ENCODE data around the gene MUSTN1.

MUSTN1 gene

GRCh38 chr3:52833202-52833601 is 1.6 kb downstream of the MUSTN1 start:
- no peak for DNase-seq (ENCODE audit: low read depth)

- DNase-seq (ENCODE audit: low read depth): peak; percentile 50
Measured at GRCh38 chr3:52831500-52832301, 3.1 kb downstream of the MUSTN1 start.

- DNase-seq (ENCODE audit: low read depth): no peak
Measured at GRCh38 chr3:52830535-52831258, 4.1 kb downstream of the MUSTN1 start, which contains the start of gene ITIH4. TSS of gene ITIH4 (minus strand) at chr3:52830672. CDS start at chr3:52830642, 30 bp downstream.

- DNase-seq (ENCODE audit: low read depth): no peak
Measured at GRCh38 chr3:52829906-52830463, 4.8 kb downstream of the MUSTN1 start.

GRCh38 chr3:52829482-52829881 is 5.3 kb downstream of the MUSTN1 start:
- no peak for DNase-seq (ENCODE audit: low read depth)

- DNase-seq (ENCODE audit: low read depth): no peak
Measured at GRCh38 chr3:52827866-52828376, 6.9 kb downstream of the MUSTN1 start.

GRCh38 chr3:52827441-52827840 is 7.4 kb downstream of the MUSTN1 start:
- no peak for DNase-seq (ENCODE audit: low read depth)

GRCh38 chr3:52824037-52824436 is 10.8 kb downstream of the MUSTN1 start:
- DNase-seq (ENCODE audit: low read depth): no peak

GRCh38 chr3:52822363-52822762 is 12.5 kb downstream of the MUSTN1 start:
- no peak for DNase-seq (ENCODE audit: low read depth)

- no peak for DNase-seq (ENCODE audit: low read depth)
Measured at GRCh38 chr3:52820736-52821135, 14.1 kb downstream of the MUSTN1 start.

GRCh38 chr3:52819936-52820335 is 14.9 kb downstream of the MUSTN1 start:
- no peak for DNase-seq (ENCODE audit: low read depth)

- DNase-seq (ENCODE audit: low read depth): no peak
Measured at GRCh38 chr3:52817860-52818259, 17.0 kb downstream of the MUSTN1 start.

GRCh38 chr3:52817221-52817620 is 17.6 kb downstream of the MUSTN1 start:
- DNase-seq (ENCODE audit: low read depth): no peak

- no peak for DNase-seq (ENCODE audit: low read depth)
Measured at GRCh38 chr3:52816654-52817053, 18.2 kb downstream of the MUSTN1 start.

GRCh38 chr3:52816199-52816598 is 18.6 kb downstream of the MUSTN1 start:
- no peak for DNase-seq (ENCODE audit: low read depth)

- no peak for DNase-seq (ENCODE audit: low read depth)
Measured at GRCh38 chr3:52813810-52814209, 21.0 kb downstream of the MUSTN1 start.

GRCh38 chr3:52811452-52812011 is 23.3 kb downstream of the MUSTN1 start:
- DNase-seq (ENCODE audit: low read depth): no peak

- DNase-seq (ENCODE audit: low read depth): no peak
Measured at GRCh38 chr3:52810923-52811322, 23.9 kb downstream of the MUSTN1 start.

- no peak for DNase-seq (ENCODE audit: low read depth)
Measured at GRCh38 chr3:52809662-52810377, 25.0 kb downstream of the MUSTN1 start.

- no peak for DNase-seq (ENCODE audit: low read depth)
Measured at GRCh38 chr3:52809149-52809548, 25.7 kb downstream of the MUSTN1 start.

GRCh38 chr3:52805270-52806039 is 29.4 kb downstream of the MUSTN1 start:
- no peak for DNase-seq (ENCODE audit: low read depth)
